Stimulated activated CD8-positive, alpha-beta memory T cell treated with anti-CD3 and anti-CD28 coated beads, Interleukin-4, amount 100 ng/mL, for 48 hours (primary cell): Measurements from ENCODE around the gene SMARCA4.
"Not testable (repeated sequence)": the region's sequence is repeated elsewhere in the genome, so short reads cannot be mapped to it uniquely, and the experiment has no call there.

ENCODE experiments used
- DNase-seq: peaks from one replicate; pipeline ENCODE4 v3.0.0-alpha.2; 2020

Gene SMARCA4

GRCh38 chr19:11041194-11041593, 80.4 kb downstream of the SMARCA4 start:
- no peak for DNase-seq

- DNase-seq = no peak
Measured at GRCh38 chr19:11041966-11042627, 81.3 kb downstream of the SMARCA4 start.

- no peak for DNase-seq
Measured at GRCh38 chr19:11044431-11044830, 83.6 kb downstream of the SMARCA4 start.

- DNase-seq = no peak
Measured at GRCh38 chr19:11045536-11045935, 84.7 kb downstream of the SMARCA4 start.

- no peak for DNase-seq
Measured at GRCh38 chr19:11046605-11047354, 86.0 kb downstream of the SMARCA4 start.

- no peak for DNase-seq
Measured at GRCh38 chr19:11047866-11048265, 87.0 kb downstream of the SMARCA4 start.

GRCh38 chr19:11050323-11051114, 89.7 kb downstream of the SMARCA4 start:
- DNase-seq = no peak

GRCh38 chr19:11053817-11054195, 93.0 kb downstream of the SMARCA4 start:
- no peak for DNase-seq

- DNase-seq = no peak
Measured at GRCh38 chr19:11054200-11054599, 93.4 kb downstream of the SMARCA4 start.

- no peak for DNase-seq
Measured at GRCh38 chr19:11054628-11055027, 93.8 kb downstream of the SMARCA4 start.

- DNase-seq = no peak
Measured at GRCh38 chr19:11058246-11059030, 97.6 kb downstream of the SMARCA4 start.

- no peak for DNase-seq
Measured at GRCh38 chr19:11059511-11060358, 98.9 kb downstream of the SMARCA4 start.

GRCh38 chr19:11061952-11062351, 101.1 kb downstream of the SMARCA4 start:
- no peak for DNase-seq

- DNase-seq = no peak
Measured at GRCh38 chr19:11063434-11063833, 102.6 kb downstream of the SMARCA4 start.

GRCh38 chr19:11064831-11065303, 104.0 kb downstream of the SMARCA4 start:
- no peak for DNase-seq

GRCh38 chr19:11066326-11066725, 105.5 kb downstream of the SMARCA4 start:
- DNase-seq = no peak

- no peak for DNase-seq
Measured at GRCh38 chr19:11067356-11068113, 106.7 kb downstream of the SMARCA4 start.

GRCh38 chr19:11069561-11069960, 108.7 kb downstream of the SMARCA4 start:
- DNase-seq = no peak

- no peak for DNase-seq
Measured at GRCh38 chr19:11070123-11070522, 109.3 kb downstream of the SMARCA4 start.

GRCh38 chr19:11073568-11073967, 112.7 kb downstream of the SMARCA4 start:
- DNase-seq = no peak

GRCh38 chr19:11076792-11077191, 116.0 kb downstream of the SMARCA4 start:
- not testable (repeated sequence) for DNase-seq
